Gastroesophageal sphincter (tissue), 4 donors: Measurements from ENCODE around the gene AGAP3. TPM values are rescaled to one million over a fixed set of nuclear protein-coding genes. Genes with fewer than 3 reads are reported as not detected.

Experiments
- ATAC-seq: fragments of 150-250 bp; one replicate; pipeline ENCODE4 v1.9.1; 2016; ENCODE audit warnings: mild to moderate bottlenecking, moderate library complexity
- H3K27ac ChIP-seq, 4 donors: fragments of 200-600 bp; sonication (generic) in 3 of 4; 1 replicate in 3 of 4; 2 replicates in 1 of 4; pipeline ENCODE4 v1.5.1; 2016 to 2019
- H3K27me3 ChIP-seq: fragments of 200-600 bp; sonication (generic); one replicate; pipeline ENCODE4 v1.5.1; 2019
- H3K36me3 ChIP-seq, 2 donors: fragments of 200-600 bp; sonication (generic); one replicate each; pipeline ENCODE4 v1.5.1; 2019; ENCODE audit warnings: control low read depth in 1 of 2
- H3K4me1 ChIP-seq, 3 donors: fragments of 200-600 bp; sonication (generic); 1 replicate in 2 of 3; 2 replicates in 1 of 3; pipeline ENCODE4 v1.5.1; 2016 to 2019; ENCODE audit warnings: control low read depth in 2 of 3
- H3K4me3 ChIP-seq, 2 donors: fragments of 200-600 bp; sonication (generic); one replicate each; pipeline ENCODE4 v1.5.1; 2019; ENCODE audit warnings: mild to moderate bottlenecking in 1 of 2, moderate library complexity in 1 of 2
- H3K9me3 ChIP-seq, 3 donors: fragments of 200-600 bp; sonication (generic); one replicate each; pipeline ENCODE4 v1.5.1; 2017 to 2019; ENCODE audit warnings: control low read depth in 2 of 3
- CTCF ChIP-seq, 4 experiments: fragments of 200-600 bp in 2 of 4; fragments of 450-650 bp in 2 of 4; sonication (generic) in 1 of 4; IDR thresholded peaks; one replicate each; pipeline ENCODE4 v1.5.1; 2017 to 2019; ENCODE audit warnings: antibody characterized with exemption in 4 of 4, mild to moderate bottlenecking in 2 of 4, moderate library complexity in 2 of 4
- EP300 ChIP-seq: sonication (generic); formaldehyde crosslinking; IDR thresholded peaks from one replicate; pipeline ENCODE4 v1.6.1; 2017; ENCODE audit warnings: antibody characterized with exemption, mild to moderate bottlenecking
- POLR2A ChIP-seq, 2 donors: fragments of 450-650 bp; IDR thresholded peaks; one replicate each; pipeline ENCODE4 v1.6.1; 2017; ENCODE audit warnings: antibody characterized with exemption in 2 of 2, mild to moderate bottlenecking in 2 of 2, moderate library complexity in 1 of 2
- POLR2AphosphoS5 ChIP-seq: sonication (generic); formaldehyde crosslinking; IDR thresholded peaks from one replicate; pipeline ENCODE4 v1.6.1; 2017; ENCODE audit warnings: antibody characterized with exemption
- WGBS, 2 donors: methylation state at CpG; one replicate each; pipeline ENCODE4 v1.1.5; 2018; ENCODE audit warnings: low coverage in 1 of 2; 5-methylcytosine and 5-hydroxymethylcytosine counted together
- total RNA-seq, 4 donors: library from RNA; depleted of rRNA; stranded (reverse); fragments of >200 nt; gene quantifications; one replicate each; pipeline ENCODE4 v1.1.0, GENCODE V29; 2016

The AGAP3 gene
- total RNA-seq, 4 donors from 2014 or later = 36.3 to 68.2 (median 55.7) TPM

DNA sequence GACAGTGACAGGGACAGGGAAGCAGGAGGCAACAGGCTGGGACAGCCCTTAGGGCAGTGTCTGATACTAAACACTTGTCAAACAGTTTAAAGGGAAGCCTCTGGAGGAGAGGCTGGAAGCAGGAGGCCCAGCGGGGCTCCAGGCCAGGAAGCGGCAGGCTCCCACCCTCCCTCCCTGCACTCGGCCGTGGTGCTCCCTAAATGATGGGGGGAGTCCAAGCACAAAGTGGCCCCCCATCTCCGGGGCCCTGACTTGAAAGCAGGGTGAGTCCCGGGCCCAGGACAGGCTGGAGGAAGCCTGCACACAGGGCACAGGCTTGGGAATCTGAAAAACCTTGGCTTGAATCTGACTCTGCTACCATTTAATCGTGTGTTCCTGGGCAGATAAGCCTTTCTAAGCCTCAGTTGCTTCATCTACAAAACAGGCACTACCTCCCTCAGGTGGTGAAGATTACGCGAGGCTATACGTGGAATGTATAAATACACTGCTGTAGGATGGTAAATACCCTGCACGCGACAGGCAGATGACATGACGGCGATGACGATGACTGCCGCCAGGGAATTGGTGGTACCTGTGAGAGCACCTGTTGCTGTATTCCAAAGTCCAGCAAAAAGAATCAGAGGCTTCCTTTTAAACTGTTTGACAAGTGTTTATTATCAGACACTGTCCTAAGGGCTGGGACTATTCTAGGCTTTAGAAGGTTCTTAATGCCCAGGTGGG is 47.2 kb downstream of the AGAP3 start:
- H3K36me3 ChIP-seq = peaks cover 0 to 100% of the 10 kb centered on the region in 2 donors
- 88 to 89% methylated on average over 5 to 10 of the region's 16 CpGs for WGBS, 2 donors
- peaks cover 0 to 8% (median 0%) of the 10 kb centered on the region in 3 donors for H3K4me1 ChIP-seq
- H3K4me3 ChIP-seq = no peak overlapping the region
- no peak overlapping the region for H3K27ac ChIP-seq
- H3K27me3 ChIP-seq = no peaks in the 10 kb centered on the region
- TF ChIP-seq POLR2AphosphoS5 (no peak), POLR2A (IDR thresholded peaks at IDR 0.05) (no peak), CTCF (IDR thresholded peaks at IDR 0.05) (no peak), EP300 (no peak)
- ATAC-seq = no peak
- H3K9me3 ChIP-seq = no peaks in the 10 kb centered on the region

- Histone ChIP-seq H3K4me1 (peaks cover 0 to 8% (median 0%) of the 10 kb centered on the region in 3 donors), H3K36me3 (peaks cover 0 to 100% of the 10 kb centered on the region in 2 donors), H3K9me3 (no peaks in the 10 kb centered on the region), H3K27ac (no peak overlapping the region), H3K4me3 (no peak overlapping the region), H3K27me3 (no peaks in the 10 kb centered on the region)
- TF ChIP-seq EP300 = no peak
- TF ChIP-seq CTCF (IDR thresholded peaks at IDR 0.05) = no peak
- TF ChIP-seq POLR2A (IDR thresholded peaks at IDR 0.05) = no peak
- TF ChIP-seq POLR2AphosphoS5 = no peak
- WGBS, 2 donors = 90 to 91% methylated on average over 6 to 9 of the region's 24 CpGs
- no peak for ATAC-seq
These were observed 47.9 kb downstream of the AGAP3 start for GRCh38 chr7:151133986-151134742.

DNA sequence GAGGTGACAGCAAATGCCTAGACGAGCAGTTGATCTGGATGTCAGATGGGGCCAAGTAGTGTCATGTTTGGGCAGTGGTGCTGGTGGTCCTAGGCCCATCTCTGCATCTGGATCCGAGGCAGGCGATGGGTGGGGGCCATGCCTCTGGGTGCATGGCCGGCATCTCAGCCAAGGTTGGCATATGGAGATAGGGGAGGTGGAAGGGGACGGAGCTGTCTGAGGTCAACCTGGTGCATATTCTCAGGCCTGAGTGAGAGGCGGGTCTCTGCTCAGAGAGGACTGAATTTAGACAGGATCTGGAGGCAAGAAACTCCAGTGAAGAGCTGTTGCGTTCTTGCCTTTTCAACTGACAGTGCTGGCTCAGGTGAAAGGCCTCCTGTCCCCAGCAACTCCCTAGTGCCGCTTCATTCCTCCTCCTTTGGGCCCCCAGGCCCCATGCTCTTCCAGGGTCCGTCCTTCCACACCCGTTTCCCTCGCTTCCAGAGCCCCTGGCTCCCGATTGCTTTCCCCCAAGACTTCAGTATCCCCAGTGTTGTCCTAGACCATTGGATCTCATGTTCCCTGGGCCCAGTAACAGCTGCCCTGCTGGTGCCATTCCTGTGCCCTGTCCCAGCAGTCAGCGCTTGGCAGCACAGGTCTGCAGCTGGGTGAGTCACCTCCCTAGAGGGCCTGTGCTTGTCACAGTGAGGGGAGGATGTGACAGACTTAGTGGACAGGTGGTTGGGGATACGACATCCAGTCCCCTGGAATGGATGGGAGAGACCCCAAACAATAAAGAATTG is 48.7 kb downstream of the AGAP3 start:
- H3K36me3 ChIP-seq = peaks cover 0 to 100% of the 10 kb centered on the region in 2 donors
- peaks cover 0 to 8% (median 0%) of the 10 kb centered on the region in 3 donors for H3K4me1 ChIP-seq
- no peaks in the 10 kb centered on the region for H3K9me3 ChIP-seq
- H3K27ac ChIP-seq = no peak overlapping the region
- ATAC-seq = no peak
- 90% methylated on average over 9 of the region's 14 CpGs; no CpG with 5 or more reads in 1 of the 2 donors for WGBS, 2 donors
- TF ChIP-seq EP300 (no peak), CTCF (IDR thresholded peaks at IDR 0.05) (no peak)
- H3K4me3 ChIP-seq = no peak overlapping the region
- no peaks in the 10 kb centered on the region for H3K27me3 ChIP-seq

DNA sequence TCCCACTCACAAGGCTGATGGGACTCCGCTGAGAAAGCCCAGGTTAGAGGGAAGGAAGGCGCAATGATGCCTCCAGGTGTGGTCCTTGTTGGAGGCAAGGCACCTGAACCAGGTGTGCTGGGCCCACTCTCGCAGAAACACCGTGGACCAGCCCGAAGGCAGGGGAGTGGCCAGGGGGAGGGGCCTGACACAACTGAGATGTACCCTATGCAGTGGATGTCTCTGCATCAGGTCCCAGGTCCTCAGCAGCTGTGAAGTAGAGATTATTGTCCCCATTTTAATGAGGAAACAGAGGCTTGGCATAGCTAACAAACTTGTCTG is 49.2 kb downstream of the AGAP3 start:
- Histone ChIP-seq H3K27me3 (no peaks in the 10 kb centered on the region), H3K36me3 (peaks cover 0 to 100% of the 10 kb centered on the region in 2 donors), H3K9me3 (no peaks in the 10 kb centered on the region), H3K27ac (no peak overlapping the region), H3K4me3 (no peak overlapping the region), H3K4me1 (peaks cover 0 to 8% (median 0%) of the 10 kb centered on the region in 3 donors)
- ATAC-seq = no peak
- 89 to 100% methylated on average over 1 to 3 of the region's 5 CpGs for WGBS, 2 donors
- TF ChIP-seq POLR2A (IDR thresholded peaks at IDR 0.05) (no peak), POLR2AphosphoS5 (no peak), EP300 (no peak), CTCF (IDR thresholded peaks at IDR 0.05) (no peak)
